ENCODE measurements around the gene INTS13.

- TF ChIP-seq POLR2AphosphoS5 (IDR thresholded peaks at IDR 0.05; ENCODE audit: low read depth, low read length): no peak
- no peak for TF ChIP-seq POLR2A (IDR thresholded peaks at IDR 0.05; ENCODE audit: low read depth, low read length)
- no peak for TF ChIP-seq POU2F2 (IDR thresholded peaks at IDR 0.05; ENCODE audit: low read depth, low read length)
- no peak for TF ChIP-seq SPI1 (IDR thresholded peaks at IDR 0.05; ENCODE audit: low read depth, low read length)
- no peak for TF ChIP-seq PAX5 (IDR thresholded peaks at IDR 0.05; ENCODE audit: insufficient read depth, low read length, severe bottlenecking)
Observed at GRCh38 chr12:26906704-26907103, 31.1 kb downstream of the INTS13 start.
